Measurements from ENCODE around the gene KCNJ14. TPM values are rescaled to one million over a fixed set of nuclear protein-coding genes. Genes with fewer than 3 reads are reported as not detected.

KCNJ14 gene
- total and polyA plus RNA-seq, 2 of the 4 experiments (the other 2 are of a cell fraction) = 0.18 to 0.39 TPM

DNA sequence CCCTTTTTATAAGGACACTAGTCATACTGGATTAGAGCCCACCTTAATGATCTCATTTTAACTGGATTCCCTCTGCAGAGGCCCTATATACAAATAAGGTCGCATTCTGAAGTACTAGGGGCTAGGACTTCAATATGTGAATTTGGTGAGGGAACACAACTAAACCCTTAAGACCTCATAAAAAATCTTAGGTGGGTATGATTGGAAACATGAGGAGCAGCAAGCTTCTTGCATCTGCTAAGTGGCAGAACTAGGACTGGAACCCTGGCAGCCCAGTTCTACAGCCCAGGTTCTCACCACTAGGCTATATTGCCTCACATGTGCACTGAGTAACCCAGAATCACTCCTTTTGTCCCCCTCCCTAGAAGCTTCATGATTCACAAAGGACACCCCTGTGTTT, 26.7 kb upstream of the KCNJ14 start:
- no peaks in the 10 kb centered on the region for H3K27me3 ChIP-seq (ENCODE audit: control insufficient read depth, insufficient read depth, low read length)
- no peaks in the 10 kb centered on the region for H3K79me1 ChIP-seq (ENCODE audit: low read depth in 1 of 2, low read length in 2 of 2)
- peaks cover 4% of the 10 kb centered on the region for H3K4me1 ChIP-seq (ENCODE audit: control insufficient read depth, insufficient read depth, low read length)
- DNase-seq = no peak
- no peak overlapping the region for H4K5ac ChIP-seq (ENCODE audit: low read depth, low read length)
- H3K9ac ChIP-seq (ENCODE audit: low read depth, low read length) = no peak overlapping the region
- no peak overlapping the region for H3K56ac ChIP-seq (ENCODE audit: extremely low read depth, insufficient read depth, low read length)
- H4K20me1 ChIP-seq (ENCODE audit: insufficient read depth, low read length) = no peaks in the 10 kb centered on the region
- no peak overlapping the region for H2BK120ac ChIP-seq (ENCODE audit: low read depth, low read length)
- in situ Hi-C loops (cut with MboI; ENCODE audit: low sequenced_read_pairs) = no loop called here
- H2BK15ac ChIP-seq (ENCODE audit: low read depth, low read length) = no peak overlapping the region
- H3K4ac ChIP-seq (ENCODE audit: low read depth, low read length) = no peak overlapping the region
- dilution Hi-C loops (cut with HindIII; ENCODE audit: low sequenced_read_pairs, unreplicated experiment) = no loop called here
- H3K14ac ChIP-seq (replicated peaks; ENCODE audit: low read depth, low read length) = no peak overlapping the region; the same call in 1 of the 2 replicates
- WGBS, 2 experiments (ENCODE audit: extremely low coverage in 2 of 2, insufficient read length in 1 of 2) = no CpG with 5 or more reads among the region's 1 CpG
- BruUV-seq (replicated peaks) = no TSS peak
- POLR2A ChIA-PET (ENCODE audit: unreplicated experiment) = no interaction called here
- no peak overlapping the region for H2AFZ ChIP-seq (replicated peaks; ENCODE audit: low read length, poor library complexity)
- no peaks in the 10 kb centered on the region for H3K36me3 ChIP-seq (ENCODE audit: control insufficient read depth, insufficient read depth, low read length)
- no peak overlapping the region for H3K23ac ChIP-seq (ENCODE audit: low read depth, low read length)
- no peak overlapping the region for H2BK20ac ChIP-seq (ENCODE audit: low read depth, low read length)
- no peak overlapping the region for H4K91ac ChIP-seq (ENCODE audit: insufficient read depth, low read depth, low read length)
- TF ChIP-seq FOS (IDR thresholded peaks at IDR 0.05; ENCODE audit: low read depth, low read length) (no peak), MXI1 (IDR thresholded peaks at IDR 0.05; ENCODE audit: borderline replicate concordance, low read depth, low read length) (no peak), RAD21 (IDR thresholded peaks at IDR 0.05; ENCODE audit: low read length) (no peak), POLR2A (IDR thresholded peaks at IDR 0.05; ENCODE audit: low read depth, low read length) (no peak), RCOR1 (IDR thresholded peaks at IDR 0.05; ENCODE audit: insufficient replicate concordance, low read length) (no peak), NFE2L2 (IDR thresholded peaks at IDR 0.05; ENCODE audit: low read depth, low read length) (no peak), MAZ (IDR thresholded peaks at IDR 0.05; ENCODE audit: borderline replicate concordance, low read depth, low read length) (no peak), MAFK (IDR thresholded peaks at IDR 0.05; ENCODE audit: low read depth, low read length) (no peak), CTCF (conservative IDR thresholded peaks at IDR 0.05; ENCODE audit: low read depth, low read length) (no peak), USF2 (IDR thresholded peaks at IDR 0.05; ENCODE audit: low read depth, low read length) (no peak), SMC3 (IDR thresholded peaks at IDR 0.05; ENCODE audit: low read depth, low read length) (no peak), RFX5 (IDR thresholded peaks at IDR 0.05; ENCODE audit: low read depth, low read length) (no peak), CEBPB (IDR thresholded peaks at IDR 0.05; ENCODE audit: low read depth, low read length) (no peak), BHLHE40 (IDR thresholded peaks at IDR 0.05; ENCODE audit: low read depth, low read length) (no peak), CHD1 (IDR thresholded peaks at IDR 0.05; ENCODE audit: low read depth, low read length) (no peak)
- TF ChIP-seq, protein P1, sequence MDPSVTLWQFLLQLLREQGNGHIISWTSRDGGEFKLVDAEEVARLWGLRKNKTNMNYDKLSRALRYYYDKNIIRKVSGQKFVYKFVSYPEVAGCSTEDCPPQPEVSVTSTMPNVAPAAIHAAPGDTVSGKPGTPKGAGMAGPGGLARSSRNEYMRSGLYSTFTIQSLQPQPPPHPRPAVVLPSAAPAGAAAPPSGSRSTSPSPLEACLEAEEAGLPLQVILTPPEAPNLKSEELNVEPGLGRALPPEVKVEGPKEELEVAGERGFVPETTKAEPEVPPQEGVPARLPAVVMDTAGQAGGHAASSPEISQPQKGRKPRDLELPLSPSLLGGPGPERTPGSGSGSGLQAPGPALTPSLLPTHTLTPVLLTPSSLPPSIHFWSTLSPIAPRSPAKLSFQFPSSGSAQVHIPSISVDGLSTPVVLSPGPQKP (IDR thresholded peaks at IDR 0.05; ENCODE audit: borderline replicate concordance, low read depth, low read length) = no peak
- no peak overlapping the region for H2AK5ac ChIP-seq (ENCODE audit: low read depth, low read length)
- H2AK9ac ChIP-seq (replicated peaks; ENCODE audit: low read depth, low read length, poor library complexity) = no peak overlapping the region
- no peak for ATAC-seq (ENCODE audit: low read depth)
- no peak overlapping the region for H3K4me3 ChIP-seq (ENCODE audit: insufficient read depth, low read depth, low read length)
- H3K27ac ChIP-seq (ENCODE audit: insufficient read depth, low read length) = no peak overlapping the region
- no peak overlapping the region for H3K18ac ChIP-seq (ENCODE audit: low read depth, low read length)
- peaks cover 3% of the 10 kb centered on the region for H3K9me1 ChIP-seq (ENCODE audit: insufficient read depth, low read length)
- H2BK5ac ChIP-seq (ENCODE audit: low read depth, low read length, poor library complexity, severe bottlenecking) = no peak overlapping the region
- no peak overlapping the region for H4K8ac ChIP-seq (ENCODE audit: low read depth in 2 of 2, low read length in 2 of 2)
- intact Hi-C loops (cut with micrococcal nuclease) = no loop called here
- H3K9me3 ChIP-seq (ENCODE audit: control insufficient read depth, insufficient read depth, low read length) = peaks cover 2% of the 10 kb centered on the region; the same call in 1 of the 2 replicates
- H3K4me2 ChIP-seq (ENCODE audit: low read depth, low read length) = no peak overlapping the region
- CTCF ChIA-PET = interaction anchor here (1.2 kb wide), 1 partner anchor 16 kb away, joined by 3 read pairs; no protein-coding TSS in a partner anchor

Data from IMR-90 (cell line).